Heart left ventricle (tissue), 13 donors: ENCODE results near the gene HIP1.

ENCODE experiments used
- POLR2A ChIP-seq, 2 donors: fragments of 450-650 bp; IDR thresholded peaks; one replicate each; pipeline ENCODE4 v1.6.1; 2017; ENCODE audit warnings: antibody characterized with exemption in 2 of 2, mild to moderate bottlenecking in 2 of 2, moderate library complexity in 2 of 2
- TF ChIP-seq, protein P1 (sequence below), 12 donors: fragments of 200-600 bp; sonication (generic) in 4 of 12; IDR thresholded peaks; one replicate each; pipeline versions ENCODE4 v1.5.0 to v1.8.0; 2018 to 2022; ENCODE audit warnings: antibody characterized with exemption in 12 of 12, mild to moderate bottlenecking in 5 of 12
- donor health status: ischemic (EF 13 %, LVEDD 7.1; RV severe dilation, severe dysfunction).
- donor health status: DM: no; HTN: yes; CAD: no.
- donor health status: DM: no; HTN: no; CAD: no.
- donor health status: ischemic (EF 25% LVEDD 6.9; RV normal size, moderate dysfunction).
- donor health status: ischemic (EF 25% LVEDD 5.7; RV mildly dilated, moderate dysfunction).
- donor health status: ischemic (EF 35%, LVEDD 5.7; RV mildly dilated, moderate dysfunction).
- donor health status: nonischemic (EF 11% LVEDD 7.7; RV severe dilation, severe dysfunction).
- donor health status: DM: yes; HTN: yes; CAD: no.
- donor health status: PGD.
- donor health status: ischemic (EF 29% LVEDD 5.4; RV normal size, mild dysfunction).
- donor health status: nonischemic (EF 23%, LVEDD 6.1; RV moderate dilation, normal function).

DNA sequence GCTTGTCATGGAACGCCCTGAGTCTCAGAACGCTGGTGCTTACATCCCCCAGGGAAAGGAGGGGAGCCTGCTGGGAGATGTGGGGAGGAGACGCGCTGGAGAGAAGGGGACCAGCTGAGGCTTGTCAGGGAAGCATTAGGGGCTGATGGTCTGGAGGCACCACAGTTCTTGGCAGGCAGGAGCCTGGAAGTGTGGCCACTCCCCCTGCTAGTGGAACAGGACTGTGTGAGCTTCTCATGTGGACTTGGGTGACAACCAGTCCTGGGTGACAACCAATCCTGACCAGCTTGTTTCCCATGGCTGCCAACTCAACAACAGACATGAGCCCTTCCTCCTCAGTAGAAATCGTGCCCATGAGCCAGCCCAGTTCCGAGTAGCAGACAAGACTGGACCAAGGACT is 158.8 kb downstream of the HIP1 start:
- TF ChIP-seq, protein P1, sequence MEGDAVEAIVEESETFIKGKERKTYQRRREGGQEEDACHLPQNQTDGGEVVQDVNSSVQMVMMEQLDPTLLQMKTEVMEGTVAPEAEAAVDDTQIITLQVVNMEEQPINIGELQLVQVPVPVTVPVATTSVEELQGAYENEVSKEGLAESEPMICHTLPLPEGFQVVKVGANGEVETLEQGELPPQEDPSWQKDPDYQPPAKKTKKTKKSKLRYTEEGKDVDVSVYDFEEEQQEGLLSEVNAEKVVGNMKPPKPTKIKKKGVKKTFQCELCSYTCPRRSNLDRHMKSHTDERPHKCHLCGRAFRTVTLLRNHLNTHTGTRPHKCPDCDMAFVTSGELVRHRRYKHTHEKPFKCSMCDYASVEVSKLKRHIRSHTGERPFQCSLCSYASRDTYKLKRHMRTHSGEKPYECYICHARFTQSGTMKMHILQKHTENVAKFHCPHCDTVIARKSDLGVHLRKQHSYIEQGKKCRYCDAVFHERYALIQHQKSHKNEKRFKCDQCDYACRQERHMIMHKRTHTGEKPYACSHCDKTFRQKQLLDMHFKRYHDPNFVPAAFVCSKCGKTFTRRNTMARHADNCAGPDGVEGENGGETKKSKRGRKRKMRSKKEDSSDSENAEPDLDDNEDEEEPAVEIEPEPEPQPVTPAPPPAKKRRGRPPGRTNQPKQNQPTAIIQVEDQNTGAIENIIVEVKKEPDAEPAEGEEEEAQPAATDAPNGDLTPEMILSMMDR (IDR thresholded peaks at IDR 0.05): no peak
- TF ChIP-seq POLR2A (IDR thresholded peaks at IDR 0.05): no peak
